ENCODE measurements around the gene C4BPA.

- TF ChIP-seq, protein P1, sequence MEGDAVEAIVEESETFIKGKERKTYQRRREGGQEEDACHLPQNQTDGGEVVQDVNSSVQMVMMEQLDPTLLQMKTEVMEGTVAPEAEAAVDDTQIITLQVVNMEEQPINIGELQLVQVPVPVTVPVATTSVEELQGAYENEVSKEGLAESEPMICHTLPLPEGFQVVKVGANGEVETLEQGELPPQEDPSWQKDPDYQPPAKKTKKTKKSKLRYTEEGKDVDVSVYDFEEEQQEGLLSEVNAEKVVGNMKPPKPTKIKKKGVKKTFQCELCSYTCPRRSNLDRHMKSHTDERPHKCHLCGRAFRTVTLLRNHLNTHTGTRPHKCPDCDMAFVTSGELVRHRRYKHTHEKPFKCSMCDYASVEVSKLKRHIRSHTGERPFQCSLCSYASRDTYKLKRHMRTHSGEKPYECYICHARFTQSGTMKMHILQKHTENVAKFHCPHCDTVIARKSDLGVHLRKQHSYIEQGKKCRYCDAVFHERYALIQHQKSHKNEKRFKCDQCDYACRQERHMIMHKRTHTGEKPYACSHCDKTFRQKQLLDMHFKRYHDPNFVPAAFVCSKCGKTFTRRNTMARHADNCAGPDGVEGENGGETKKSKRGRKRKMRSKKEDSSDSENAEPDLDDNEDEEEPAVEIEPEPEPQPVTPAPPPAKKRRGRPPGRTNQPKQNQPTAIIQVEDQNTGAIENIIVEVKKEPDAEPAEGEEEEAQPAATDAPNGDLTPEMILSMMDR (IDR thresholded peaks at IDR 0.05): no peak
- TF ChIP-seq POLR2A (IDR thresholded peaks at IDR 0.05): no peak
These were observed 34.1 kb upstream of the C4BPA start for GRCh38 chr1:207069858-207070506.
